Measurements from ENCODE around the gene MAPKAPK5.
"Not testable (repeated sequence)": the region's sequence is repeated elsewhere in the genome, so short reads cannot be mapped to it uniquely, and the experiment has no call there.

MAPKAPK5 gene

DNA sequence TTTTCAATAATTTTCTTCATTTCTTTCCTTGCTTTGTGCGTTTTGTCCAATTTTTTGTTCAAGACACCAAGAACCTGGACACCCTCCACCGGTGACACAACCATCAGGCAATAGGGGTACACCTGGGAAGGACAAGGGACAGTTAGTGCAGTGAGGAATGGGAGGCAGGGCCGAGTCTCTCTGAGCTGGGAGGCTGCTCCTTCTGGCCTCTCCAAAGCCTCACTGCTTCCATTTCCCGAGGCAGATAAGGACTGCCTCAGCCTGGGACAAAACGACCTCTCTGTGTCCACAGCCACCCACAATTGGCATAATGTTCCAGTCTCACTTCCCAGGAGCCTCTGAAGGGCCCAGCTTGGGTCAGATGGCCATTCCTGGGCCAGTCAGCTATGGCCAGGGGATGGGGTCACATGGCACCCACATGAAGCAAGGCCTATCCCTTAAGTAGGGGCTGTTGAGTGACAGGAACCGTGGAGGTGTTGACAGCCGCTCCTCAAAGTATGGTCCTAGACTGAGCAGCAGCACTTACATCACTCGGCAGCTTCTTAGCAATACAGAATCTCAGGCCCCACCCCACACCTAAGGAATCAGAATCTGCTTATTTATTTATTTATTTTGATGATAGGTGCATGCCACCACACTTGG, 13.6 kb upstream of the MAPKAPK5 start:
- DNase-seq = no peak

DNA sequence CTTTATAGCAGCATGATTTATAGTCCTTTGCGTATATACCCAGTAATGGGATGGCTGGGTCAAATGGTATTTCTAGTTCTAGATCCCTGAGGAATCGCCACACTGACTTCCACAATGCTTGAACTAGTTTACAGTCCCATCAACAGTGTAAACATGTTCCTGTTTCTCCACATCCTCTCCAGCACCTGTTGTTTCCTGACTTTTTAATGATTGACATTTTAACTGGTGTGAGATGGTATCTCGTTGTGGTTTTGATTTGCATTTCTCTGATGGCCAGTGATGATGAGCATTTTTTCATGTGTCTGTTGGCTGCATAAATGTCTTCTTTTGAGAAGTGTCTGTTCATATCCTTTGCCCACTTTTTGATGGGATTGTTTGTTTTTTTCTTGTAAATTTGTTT, 12.4 kb upstream of the MAPKAPK5 start:
- not testable (repeated sequence) for DNase-seq

DNA sequence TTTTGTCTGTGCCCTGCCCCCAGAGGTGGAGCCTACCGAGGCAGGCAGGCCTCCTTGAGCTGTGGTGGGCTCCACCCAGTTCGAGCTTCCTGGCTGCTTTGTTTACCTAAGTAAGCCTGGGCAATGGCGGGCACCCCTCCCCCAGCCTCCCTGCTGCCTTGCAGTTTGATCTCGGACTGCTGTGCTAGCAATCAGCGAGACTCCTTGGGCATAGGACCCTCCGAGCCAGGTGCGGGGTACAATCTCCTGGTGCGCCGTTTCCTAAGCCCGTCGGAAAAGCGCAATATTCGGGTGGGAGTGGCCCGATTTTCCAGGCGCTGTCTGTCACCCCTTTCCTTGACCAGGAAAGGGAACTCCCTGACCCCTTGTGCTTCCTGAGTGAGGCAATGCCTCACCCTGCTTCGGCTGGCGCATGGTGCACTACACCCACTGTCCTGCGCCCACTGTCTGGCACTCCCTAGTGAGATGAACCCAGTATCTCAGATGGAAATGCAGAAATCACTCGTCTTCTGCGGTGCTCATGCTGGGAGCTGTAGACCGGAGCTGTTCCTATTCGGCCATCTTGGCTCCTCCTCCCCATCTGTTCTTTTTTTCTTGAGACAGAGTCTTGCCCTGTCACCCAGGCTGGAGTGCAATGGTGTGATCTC, 7.2 kb upstream of the MAPKAPK5 start:
- DNase-seq = not testable (repeated sequence)

DNA sequence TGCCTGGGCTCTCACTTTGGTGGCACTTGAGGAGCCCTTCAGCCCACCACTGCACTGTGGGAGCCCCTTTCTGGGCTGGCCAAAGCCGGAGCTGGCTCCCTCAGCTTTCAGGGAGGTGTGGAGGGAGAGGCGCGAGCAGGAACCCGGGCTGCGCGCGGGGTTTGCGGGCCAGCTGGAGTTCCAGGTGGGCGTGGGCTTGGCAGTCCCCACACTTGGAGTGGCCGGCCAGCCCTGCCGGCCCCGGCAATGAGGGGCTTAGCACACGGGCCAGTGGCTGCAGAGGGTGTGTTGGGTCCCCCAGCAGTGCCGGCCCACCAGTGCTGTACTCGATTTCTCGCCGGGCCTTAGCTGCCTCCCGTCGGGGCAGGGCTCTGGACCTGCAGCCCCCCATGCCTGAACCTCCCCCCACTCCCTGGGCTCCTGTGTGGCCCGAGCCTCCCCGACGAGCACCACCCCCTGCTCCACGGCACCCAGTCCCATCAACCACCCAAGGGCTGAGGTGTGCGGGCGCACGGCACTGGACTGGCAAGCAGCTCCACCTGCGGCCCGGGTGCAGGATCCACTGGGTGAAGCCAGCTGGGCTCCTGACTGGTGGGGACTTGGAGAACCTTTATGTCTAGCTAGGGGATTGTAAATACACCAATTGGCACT, 6.4 kb upstream of the MAPKAPK5 start:
- DNase-seq = not testable (repeated sequence)

DNA sequence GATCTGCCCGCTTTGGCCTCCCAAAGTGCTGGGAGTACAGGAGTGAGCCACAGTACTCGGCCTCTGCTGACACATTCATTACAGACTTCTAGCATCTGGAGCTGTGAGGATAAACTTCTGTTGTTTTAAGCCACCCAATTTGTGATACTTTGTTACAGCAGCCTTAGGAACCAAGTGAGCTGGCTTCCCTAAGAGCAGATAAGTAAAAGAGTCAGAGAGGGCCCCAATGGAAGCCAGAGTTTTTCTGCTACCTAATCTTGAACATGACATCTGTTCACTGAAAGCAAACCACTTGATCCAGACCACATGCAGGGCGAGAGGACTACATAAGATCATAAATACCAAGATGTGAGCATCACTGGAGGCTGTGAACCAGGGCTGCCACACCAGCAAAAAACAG, 3.7 kb upstream of the MAPKAPK5 start:
- DNase-seq = no peak

DNA sequence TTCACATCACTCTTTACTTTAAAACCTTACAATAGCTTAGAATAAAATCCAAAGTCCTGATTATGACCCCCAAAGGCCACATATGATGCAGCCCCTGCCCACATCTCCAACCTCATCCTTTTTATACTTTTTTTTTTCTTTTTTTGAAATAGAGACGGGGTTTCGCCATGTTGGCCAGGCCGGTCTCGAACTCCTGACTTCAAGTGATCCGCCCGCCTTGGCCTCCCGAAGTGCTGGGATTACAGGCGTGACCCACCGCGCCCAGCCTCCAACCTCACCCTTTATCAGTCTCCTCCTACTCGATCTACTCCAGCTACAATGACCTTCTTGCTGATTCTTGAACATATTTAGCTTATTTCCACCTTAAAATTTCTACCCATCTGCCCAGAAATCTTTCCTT, 1.2 kb upstream of the MAPKAPK5 start:
- no peak for DNase-seq

DNA sequence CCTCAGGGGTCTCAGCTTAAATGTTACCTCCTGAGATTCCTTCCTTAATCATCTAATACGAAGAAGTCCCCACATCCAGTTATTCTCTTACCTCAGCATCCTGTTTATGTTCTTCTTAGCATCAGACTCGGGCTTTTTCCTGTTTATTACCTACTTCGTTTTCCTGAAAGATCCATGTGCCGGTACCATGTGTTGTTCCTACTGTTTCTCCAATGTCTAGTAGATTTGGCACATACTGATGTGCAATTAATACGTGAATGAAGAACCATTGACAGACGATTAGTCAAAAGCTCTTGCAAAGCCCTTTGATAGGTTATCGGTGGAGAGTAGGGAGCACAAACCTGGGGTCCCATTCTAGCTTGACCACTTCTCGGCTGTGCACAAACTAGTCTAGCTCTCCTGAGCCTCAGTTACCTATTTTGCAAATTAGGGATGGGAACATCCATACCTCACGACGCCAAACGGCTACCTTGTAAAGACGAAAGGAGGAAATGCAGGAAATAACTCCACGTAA, 735 bp upstream of the MAPKAPK5 start:
- no peak for DNase-seq

DNA sequence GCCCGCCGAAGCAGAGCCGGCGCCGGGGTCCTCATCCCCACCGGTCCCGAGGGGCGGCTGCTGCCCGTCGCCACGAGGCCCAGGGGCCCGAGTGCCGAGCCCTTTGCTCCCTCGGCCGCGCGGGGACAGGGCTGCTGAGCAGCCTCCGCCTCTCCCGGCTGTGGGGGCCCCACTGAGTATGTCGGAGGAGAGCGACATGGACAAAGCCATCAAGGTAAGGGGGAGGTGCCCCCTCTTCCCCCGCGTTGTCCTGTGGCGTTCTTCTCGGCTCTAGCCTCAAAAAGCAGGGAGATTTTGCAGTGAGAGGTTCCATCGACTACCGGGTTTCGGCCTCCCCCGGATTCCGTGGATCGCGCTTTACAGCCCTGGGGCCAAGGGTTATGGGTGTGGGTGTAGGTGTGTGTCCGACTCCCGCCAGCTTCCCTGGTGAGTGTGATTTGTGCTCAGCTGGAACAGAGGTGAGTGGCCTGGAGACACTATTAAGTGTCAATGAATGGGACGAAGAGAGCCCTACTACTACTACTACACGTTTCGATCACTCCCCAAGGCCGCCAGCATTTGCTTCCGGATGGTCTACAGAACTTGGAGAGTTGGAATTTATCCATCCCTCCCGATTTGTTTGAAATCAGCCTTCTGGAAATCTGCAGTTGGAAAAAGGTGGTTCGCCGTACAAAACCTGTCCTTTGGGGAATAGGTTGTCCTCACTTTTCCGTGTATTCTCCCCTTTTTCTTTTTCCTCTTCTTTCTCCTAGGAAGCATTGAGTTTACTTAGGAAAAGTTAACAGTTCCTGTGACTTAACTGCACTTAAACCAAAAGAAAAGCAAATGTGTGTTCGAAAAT, 748 bp downstream of the MAPKAPK5 start:
- no peak for DNase-seq

DNA sequence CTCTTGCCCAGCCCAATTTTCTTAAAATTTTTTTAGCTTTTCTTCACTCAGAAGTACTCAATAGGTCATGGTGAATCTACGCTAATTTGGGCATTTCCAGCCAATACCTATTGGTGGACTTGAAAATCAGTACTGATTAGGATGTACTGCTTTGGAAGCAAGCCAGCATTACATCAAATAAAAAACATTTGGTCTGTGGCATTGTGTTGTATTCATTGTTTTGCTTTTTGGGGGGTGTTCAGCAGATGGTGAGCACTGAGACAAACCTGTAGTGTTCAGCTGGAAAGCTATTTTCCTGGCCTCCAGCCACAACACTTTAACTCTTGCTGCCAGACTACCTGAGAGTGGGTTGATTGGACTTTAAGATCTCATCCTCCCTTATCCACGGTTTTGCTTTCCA, 4.0 kb downstream of the MAPKAPK5 start:
- DNase-seq = no peak

DNA sequence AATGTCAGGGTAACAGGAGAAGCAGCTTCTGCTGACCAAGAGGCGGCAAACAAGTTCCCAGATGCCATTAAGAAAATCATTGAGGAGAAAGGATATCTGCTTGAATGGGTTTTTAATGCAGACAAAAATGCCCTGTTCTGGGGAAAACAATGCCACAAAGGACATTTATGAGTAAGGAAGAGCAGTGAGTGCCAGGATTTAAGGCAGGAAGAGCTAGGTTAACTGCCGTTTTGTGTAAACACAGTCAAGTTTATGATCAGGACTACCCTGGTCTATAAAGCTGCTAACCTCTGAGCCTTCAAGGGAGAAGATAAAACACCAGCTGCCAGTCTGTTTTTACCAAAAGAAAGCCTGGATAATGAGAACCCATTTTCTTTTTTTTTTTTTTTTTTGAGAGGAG, 8.5 kb downstream of the MAPKAPK5 start:
- DNase-seq = no peak

DNA sequence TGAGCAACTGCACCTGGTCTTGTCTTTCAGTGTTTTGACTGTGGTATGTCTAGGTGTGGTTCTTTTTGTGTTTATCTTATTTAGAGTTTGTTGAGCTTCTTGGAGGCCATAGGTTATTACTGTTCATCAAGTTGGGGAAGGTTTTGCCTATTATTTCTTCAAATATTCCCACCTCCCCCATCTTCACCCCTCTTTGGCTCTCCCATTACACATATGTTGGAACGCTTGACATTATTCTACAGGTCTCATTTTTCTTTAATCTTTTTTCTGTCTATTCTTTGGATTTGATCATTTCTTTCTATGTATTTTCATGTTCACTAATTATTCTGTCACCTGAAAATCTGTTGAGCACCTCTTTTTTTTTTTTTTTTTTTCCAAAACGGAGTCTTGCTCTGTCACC, 16.2 kb downstream of the MAPKAPK5 start:
- DNase-seq = no peak

DNA sequence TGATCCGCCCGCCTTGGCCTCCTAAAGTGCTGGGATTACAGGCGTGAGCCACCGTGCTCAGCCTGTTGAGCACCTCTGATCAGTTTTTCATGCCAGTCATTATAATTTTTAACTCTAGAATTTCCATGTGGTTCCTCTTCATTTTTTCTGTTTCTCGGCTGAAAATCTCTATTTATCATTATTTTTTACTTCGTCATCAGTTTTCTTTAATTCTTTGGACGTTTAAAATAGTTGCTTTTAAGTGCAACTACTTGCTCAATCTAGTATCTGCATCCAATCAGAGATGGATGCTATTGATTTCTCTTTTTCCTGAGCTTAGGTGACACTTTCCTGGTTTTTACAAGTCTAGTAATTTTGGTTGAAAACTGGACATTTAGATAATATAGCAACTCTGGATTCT, 16.8 kb downstream of the MAPKAPK5 start:
- DNase-seq = no peak

DNA sequence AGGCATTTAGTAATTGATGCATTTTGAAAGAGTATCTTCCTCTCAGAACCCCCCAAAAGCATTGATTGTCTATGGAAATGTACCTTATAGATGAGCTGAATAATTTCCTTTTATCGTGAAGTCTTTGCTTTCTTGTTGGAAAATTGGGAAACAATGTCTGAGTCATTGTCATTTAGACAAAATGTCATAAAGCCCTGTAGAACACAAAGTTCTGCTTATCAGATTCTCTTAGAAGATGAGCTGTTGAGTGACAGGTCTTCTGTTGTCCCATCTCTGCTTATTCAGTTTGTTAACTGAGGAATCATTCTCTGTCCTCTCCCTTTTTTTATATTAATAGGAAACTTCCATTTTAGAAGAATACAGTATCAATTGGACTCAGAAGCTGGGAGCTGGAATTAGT, 22.9 kb downstream of the MAPKAPK5 start:
- no peak for DNase-seq

DNA sequence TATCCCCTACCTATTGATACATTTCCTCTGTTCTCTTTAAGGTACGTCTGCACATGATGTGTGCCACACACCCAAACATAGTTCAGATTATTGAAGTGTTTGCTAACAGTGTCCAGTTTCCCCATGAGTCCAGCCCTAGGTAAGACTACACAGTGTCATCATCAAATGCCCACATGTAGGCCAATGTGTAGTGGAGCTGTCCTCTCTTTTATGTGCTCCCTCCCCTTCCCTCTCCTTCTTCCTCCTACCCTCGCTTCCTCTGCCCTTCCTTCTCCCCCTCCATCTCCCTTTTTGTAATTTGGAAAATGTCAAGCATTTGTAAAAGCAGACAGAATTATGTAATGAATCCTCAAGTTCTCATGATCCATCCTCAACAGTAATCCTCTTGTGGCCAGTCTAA, 25.5 kb downstream of the MAPKAPK5 start:
- no peak for DNase-seq

DNA sequence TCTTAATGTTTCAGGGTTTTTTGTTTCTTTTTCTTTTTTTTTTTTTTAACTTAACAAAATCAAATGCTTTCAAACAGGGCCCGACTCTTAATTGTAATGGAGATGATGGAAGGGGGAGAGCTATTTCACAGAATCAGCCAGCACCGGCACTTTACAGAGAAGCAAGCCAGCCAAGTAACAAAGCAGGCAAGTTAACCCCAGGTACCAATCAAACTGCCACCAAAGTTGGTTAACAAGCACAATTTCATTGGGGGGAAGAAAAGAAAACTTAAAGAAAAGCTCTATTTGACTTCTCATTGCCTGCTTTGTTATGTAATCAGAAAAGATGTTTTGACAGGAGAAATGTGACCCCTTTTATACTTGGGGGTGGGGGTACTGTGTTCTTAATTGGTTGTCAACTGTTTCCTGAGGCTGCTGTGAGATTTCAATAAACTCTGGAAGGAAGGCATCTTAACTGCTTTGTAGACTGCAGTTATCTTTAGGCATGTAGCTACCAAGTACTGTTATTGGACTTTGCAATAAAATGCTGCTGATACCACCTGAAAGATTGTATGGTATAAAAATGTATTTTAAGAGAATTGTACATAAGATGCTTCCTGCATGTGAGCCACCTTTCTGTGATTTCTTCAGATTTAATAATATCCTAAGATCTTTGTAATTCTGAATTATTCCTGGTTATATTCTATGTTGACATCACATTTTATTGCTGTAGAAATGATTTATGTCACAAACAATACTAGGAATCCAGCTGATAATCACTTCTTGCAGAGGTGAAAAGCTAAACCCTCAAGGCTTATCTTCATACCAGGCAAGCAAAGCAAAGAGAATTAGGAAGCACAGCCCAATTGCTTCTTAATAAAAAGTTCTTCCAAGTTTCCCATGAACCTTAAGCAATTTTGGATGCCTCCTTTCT, 26.9 kb downstream of the MAPKAPK5 start:
- no peak for DNase-seq

DNA sequence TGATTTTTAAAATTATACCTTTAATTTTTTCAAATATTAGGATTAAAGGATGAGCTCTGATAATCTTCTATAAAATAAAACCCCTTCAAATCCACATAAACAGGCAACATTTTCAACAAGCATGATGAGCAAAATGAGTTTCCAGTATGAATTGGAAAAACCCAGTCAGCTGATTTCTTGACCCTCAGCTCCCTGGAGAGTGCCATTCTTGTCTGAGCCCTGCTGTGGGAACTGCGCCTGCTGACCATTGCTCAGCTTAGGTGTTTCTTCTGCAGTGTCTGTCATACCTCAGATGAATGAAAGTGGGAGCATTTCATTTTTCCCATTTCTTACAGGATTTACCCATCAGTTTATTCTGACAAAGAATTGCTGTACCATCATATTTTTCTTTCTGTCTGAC, 27.6 kb downstream of the MAPKAPK5 start:
- no peak for DNase-seq

DNA sequence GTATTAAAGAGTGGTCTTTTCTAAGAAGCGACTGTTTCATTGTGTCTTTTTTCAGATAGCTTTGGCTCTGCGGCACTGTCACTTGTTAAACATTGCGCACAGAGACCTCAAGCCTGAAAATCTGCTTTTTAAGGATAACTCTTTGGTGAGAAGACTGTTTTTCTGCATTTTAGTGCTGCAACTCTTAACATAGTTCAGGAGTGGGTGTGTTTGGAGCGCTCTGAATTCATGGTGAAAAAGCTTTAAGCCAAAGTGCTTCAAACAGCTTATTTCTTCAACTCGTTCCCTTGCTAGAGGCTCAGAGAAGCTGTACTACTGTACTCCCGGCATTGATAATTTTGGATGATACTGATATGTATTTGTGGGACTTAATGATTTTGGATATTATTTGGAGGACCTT, 28.2 kb downstream of the MAPKAPK5 start:
- DNase-seq = no peak

DNA sequence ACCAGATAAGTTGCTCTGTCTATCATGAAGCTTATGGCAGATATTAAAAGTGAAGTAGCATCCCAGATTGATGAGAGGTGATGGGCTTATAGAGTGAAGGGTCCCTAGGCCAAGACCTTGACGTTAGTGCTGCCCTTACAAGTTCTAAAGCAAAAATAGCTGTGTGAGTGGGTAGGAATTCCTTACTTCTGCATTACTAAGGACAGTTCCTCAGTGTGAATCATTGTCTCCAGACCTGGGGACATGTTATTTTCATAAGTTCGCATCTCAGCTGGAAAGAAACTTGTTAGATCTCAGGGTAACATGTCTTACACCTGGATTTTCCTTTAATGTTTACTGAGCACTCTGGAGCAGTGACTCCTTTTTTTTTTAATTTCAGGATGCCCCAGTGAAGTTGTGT, 28.7 kb downstream of the MAPKAPK5 start:
- no peak for DNase-seq

DNA sequence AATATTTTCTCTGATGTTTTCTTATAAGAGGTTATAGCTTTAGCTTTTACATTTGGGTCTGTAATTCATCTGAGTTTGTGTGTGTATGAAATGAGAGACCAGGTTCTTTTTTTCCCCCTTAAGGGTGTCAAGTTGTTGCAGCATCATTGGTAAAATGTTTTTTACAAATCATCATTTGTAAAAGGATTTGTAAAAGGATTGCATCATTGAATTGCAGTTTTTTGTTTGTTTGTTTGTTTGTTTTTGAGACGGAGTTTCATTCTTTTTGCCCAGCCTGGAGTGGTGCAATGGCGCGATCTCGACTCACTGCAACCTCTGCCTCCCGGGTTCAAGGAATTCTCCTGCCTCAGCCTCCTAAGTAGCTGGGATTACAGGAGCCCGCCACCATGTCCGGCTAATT, 31.1 kb downstream of the MAPKAPK5 start:
- no peak for DNase-seq

DNA sequence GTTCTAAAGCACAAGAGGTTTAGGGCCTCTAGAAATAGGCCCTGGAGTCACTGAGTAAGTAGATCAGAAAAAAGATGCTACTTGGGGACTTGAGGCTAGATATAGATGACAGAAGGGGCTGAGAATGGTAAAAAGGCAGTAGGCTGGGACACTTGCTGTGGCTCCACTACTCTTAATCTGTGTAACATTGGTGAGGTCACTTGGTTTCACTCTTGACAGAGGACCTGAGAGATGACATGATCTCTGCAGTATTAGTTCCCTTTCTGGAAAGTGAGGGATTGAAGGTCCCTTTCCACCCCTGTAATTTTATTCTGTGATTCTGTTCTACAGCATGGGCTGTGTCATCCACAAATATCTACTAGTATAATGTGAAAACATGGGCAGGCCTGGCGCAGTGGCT, 39.7 kb downstream of the MAPKAPK5 start:
- DNase-seq = no peak

DNA sequence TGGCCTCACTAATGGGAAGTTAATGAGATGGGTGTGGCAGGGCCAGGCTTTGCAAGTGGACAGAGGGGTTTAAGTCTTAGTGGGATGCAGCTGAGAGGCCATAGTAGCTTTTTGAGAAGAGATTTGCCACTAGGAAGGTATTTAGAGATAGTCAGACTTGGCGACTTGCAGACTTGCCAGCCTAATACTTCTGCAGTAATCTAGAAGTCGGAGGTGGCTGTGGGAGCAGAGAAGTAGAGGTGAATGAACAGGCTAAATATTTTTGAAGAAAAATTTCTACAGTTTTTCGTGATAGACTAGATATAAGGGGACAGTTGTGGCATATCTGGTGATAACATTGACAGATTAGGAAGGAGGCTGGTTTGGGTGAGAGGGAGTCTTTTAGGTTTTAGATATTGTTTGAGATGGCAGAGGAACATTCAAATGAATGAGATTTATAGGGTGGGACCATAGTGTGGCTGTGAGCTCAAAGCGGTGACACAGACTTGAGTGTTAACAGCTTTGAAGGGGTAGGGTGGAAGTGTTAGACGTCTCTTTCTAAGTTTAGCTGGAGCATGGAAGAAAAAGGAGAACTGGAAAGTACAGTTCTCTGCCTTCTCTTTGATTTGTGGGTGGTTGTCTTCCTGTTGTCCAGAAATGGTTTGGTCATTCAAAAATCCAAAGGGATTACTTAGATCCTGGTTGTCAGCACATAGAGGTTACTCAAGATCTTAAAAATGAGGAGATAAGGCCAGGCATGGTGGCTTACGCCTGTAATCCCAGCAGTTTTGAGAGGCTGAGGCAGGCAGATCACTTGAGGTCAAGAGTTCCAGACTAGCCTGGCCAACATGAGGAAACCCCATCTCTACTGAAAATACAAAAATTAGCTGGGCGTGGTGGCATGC, 44.9 kb downstream of the MAPKAPK5 start:
- no peak for DNase-seq

Data from right hindlimb (tissue), 1 donor.